GM10266 (cell line): ENCODE results near the gene SERPINE2.

Source experiments
- DNase-seq: peaks from one replicate; pipeline ENCODE4 v3.0.0; 2012; ENCODE audit errors: extremely low spot score
- TF ChIP-seq, protein P1 (sequence below): IDR thresholded peaks from 2 replicates; pipeline ENCODE4 v1.5.1; 2012; ENCODE audit warnings: mild to moderate bottlenecking, low read depth; ENCODE audit not compliant: control insufficient read depth, insufficient read depth; ENCODE audit errors: missing control alignments

The SERPINE2 gene

DNA sequence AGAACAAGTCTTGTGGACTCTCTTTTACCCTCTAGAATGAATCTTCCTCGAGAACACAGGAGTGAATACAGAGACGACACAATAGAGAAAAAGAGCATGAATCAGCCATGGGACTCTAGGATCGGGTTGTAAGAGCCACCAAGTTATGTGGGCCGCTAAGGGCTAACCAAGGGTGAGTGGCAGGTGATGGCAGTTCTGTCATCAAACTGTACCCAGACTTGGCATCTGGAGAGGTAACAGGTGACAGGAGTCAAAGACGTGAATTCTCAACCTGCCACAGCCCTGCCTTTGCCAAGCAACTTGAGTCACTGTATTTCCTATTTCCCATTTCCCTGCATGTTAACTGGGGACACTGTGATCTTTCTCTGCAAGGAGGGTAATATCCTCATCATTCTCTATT lies 11.2 kb downstream of the SERPINE2 start:
- TF ChIP-seq, protein P1, sequence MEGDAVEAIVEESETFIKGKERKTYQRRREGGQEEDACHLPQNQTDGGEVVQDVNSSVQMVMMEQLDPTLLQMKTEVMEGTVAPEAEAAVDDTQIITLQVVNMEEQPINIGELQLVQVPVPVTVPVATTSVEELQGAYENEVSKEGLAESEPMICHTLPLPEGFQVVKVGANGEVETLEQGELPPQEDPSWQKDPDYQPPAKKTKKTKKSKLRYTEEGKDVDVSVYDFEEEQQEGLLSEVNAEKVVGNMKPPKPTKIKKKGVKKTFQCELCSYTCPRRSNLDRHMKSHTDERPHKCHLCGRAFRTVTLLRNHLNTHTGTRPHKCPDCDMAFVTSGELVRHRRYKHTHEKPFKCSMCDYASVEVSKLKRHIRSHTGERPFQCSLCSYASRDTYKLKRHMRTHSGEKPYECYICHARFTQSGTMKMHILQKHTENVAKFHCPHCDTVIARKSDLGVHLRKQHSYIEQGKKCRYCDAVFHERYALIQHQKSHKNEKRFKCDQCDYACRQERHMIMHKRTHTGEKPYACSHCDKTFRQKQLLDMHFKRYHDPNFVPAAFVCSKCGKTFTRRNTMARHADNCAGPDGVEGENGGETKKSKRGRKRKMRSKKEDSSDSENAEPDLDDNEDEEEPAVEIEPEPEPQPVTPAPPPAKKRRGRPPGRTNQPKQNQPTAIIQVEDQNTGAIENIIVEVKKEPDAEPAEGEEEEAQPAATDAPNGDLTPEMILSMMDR: no peak
- DNase-seq: no peak

DNA sequence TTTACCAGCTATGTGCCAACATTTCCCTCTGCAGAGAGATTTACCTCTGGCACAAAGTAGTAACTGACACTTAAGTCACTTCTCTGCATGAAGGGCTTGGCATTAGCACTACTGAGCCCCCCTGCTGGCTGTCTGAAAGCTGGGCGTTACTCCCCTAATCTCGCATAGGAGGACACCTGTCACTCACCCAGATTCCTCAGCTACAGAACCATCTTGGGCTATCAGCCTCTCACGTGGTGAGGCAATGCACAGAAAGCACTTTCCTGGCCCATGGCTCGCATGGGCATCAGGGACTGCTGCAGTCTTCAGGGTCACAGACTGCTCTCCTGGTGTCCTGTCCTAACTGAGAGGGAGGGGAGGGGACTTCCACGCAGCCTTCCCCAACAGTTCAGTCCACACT lies 12.0 kb downstream of the SERPINE2 start:
- DNase-seq: no peak
- TF ChIP-seq, protein P1: no peak

DNA sequence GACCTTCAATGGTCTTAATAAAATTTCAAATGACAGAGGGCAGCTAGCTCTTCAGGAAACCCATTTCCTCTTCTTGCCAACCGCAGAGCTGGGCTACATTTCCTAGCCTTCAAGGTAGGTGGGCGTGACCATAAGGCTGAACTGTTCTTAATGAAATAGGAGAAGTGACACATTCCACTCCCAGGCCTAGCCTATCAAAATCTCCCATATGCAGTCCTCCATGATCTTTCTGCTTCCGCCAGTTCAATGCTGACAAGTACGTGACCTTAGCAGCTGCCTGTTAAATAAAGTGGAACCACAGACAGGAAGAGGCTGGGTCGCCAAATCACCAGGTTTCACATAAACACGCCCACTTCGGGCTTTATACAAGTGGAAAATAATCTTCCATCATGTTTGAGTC lies 13.2 kb downstream of the SERPINE2 start:
- no peak for DNase-seq

DNA sequence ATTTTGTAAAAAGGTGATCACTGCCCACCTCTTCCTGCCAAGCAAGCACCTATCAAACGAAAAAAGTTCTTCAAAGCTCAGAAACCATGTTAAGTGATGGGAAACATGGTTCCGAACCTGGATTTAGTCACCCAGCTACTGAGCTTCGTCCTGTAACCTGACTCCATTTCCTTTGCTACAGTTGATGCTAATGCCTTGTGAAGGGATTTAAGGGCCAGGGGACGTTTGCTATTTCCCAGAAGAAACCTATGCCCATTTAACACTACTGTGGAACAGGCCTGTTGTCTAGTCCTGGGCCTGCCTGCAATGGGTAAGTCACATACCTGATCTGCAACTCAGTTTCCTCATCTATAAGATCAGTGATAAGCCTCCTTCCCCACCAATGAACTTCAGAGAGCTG lies 14.8 kb downstream of the SERPINE2 start:
- DNase-seq: no peak
- TF ChIP-seq, protein P1: no peak

More for the DNA sequence above, 13.2 kb downstream of the SERPINE2 start:
- TF ChIP-seq, protein P1: no peak

GRCh38 chr2:224023188-224023587 lies 15.9 kb downstream of the SERPINE2 start:
- TF ChIP-seq, protein P1: no peak
- no peak for DNase-seq

DNA sequence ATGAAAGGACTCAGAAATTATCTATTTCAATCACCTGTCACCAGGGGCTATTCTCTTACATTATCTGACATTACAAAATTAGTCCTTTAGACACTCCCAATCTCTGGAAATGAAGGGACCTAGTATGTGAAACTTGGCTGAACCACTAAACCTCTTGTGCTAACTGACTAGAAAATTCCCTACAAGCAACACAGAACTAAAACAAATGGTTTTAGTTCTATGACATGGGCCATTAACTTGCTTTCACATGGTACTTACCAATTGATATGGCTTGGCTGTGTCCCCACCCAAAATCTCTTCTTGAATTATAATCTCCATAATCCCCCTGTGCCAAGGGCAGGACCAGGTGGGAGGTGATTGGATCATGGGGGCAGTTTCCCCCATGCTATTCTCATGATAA lies 16.6 kb downstream of the SERPINE2 start:
- TF ChIP-seq, protein P1: no peak
- DNase-seq: no peak

GRCh38 chr2:224020523-224020922 lies 18.6 kb downstream of the SERPINE2 start:
- DNase-seq: no peak
- TF ChIP-seq, protein P1: no peak
